Measurements from ENCODE around the gene UBASH3B.

DNA sequence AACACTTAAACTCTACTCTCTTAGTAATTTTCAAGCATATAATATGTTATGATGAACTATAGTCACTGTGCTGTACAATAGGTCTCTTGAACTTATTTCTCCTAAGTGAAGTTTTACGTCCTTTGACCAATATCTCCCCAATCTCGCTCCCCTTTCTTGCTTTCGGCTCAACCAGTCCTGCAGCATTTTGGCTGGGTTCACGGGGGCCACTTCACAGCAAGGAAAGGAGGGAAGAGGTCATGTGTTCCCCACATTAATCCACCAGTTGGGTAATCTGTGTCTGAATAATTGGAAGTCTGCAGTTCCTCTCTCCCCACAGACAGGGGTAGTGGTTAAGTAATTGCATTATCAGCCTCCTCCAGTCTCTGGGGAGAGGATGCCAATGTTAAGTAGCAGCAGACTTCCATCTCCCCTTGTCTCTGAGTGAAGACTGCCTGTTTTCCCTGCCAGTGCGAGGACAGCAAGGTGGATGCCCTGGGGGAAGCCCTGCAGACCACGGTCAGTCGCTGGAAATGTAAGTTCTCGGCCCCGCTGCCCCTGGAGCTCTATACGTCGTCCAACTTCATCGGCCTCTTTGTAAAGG, 123.6 kb downstream of the UBASH3B start:
- TF ChIP-seq EZH2 (IDR thresholded peaks at IDR 0.05; ENCODE audit: low read length, missing control alignments) = no peak
- TF ChIP-seq, protein P1, sequence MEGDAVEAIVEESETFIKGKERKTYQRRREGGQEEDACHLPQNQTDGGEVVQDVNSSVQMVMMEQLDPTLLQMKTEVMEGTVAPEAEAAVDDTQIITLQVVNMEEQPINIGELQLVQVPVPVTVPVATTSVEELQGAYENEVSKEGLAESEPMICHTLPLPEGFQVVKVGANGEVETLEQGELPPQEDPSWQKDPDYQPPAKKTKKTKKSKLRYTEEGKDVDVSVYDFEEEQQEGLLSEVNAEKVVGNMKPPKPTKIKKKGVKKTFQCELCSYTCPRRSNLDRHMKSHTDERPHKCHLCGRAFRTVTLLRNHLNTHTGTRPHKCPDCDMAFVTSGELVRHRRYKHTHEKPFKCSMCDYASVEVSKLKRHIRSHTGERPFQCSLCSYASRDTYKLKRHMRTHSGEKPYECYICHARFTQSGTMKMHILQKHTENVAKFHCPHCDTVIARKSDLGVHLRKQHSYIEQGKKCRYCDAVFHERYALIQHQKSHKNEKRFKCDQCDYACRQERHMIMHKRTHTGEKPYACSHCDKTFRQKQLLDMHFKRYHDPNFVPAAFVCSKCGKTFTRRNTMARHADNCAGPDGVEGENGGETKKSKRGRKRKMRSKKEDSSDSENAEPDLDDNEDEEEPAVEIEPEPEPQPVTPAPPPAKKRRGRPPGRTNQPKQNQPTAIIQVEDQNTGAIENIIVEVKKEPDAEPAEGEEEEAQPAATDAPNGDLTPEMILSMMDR (conservative IDR thresholded peaks at IDR 0.05 in 1 of 2, IDR thresholded peaks at IDR 0.05 in 1 of 2; ENCODE audit: low read depth in 1 of 2, low read length in 2 of 2) = no peak

Data from fibroblast of lung (primary cell).